GM18519 (cell line): ENCODE results near the gene MTERF4.

ENCODE experiments used
- ATAC-seq: cut with Tn5 transposase; IDR thresholded peaks from one replicate; pipeline ENCODE4 v1.9.1; 2021; ENCODE audit warnings: mild to moderate bottlenecking, moderate library complexity; ENCODE audit not compliant: unreplicated experiment, low FRiP score

Gene MTERF4

DNA sequence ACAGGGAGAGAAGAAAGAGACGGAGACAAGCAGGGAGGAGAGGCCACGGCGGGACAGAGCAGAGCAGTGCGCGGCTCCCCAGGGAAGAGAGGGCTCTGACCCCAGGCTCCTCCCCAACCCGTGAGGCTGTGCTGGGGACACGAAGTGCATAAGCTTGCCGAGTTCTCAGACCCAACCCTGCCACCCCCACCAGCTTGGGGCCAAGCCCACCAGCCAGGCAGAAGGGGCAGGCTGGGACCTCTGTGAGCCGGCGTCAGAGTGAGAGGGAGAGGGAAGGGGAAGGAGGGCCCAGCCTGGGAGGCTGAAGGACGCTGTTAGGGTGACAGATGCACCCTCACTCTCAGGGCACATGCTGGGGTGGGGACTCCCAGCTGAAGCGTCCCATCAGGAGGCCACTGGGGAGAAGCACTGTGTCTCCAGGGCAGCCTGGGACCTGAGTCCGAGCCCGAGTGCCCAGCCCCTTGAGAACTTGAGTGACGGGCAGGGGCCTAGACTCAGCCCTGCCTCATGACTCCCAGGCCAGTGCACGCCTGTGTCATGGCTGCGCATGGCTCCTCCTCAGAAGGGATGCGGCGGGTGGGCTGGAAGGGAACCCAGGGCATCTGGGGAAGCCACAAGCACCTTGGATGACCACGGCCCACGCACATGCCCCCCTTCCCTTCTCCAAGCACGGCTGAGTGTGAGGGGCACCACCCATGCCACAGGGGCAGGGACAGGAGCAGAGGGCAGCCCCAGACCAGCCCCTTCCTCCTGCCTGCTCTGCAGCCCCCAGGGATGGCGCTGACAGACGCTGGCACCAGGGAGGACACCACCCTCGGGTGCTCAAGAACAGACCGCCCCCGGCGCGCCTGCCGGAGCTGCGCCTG lies 31.0 kb downstream of the MTERF4 start:
- no peak for ATAC-seq

DNA sequence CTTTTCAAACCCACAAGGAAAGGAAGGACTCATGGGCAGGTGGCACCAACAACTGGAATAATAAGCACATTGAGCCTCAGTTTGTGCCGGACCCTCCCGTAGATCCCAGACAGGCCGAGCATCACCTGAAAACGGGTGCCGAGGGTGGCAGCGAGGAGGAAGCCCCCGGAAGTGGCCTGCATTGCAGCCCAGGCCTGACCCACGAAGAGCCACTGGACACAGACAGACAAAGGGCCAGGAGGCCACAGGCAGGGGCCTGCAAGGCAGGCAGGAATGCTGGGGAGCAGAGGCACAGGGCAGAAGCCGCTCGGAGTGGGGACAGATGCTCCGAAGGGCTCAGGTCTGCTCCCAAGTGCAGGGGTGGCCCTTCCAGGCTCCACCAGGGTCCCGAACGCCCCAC lies 31.7 kb downstream of the MTERF4 start:
- ATAC-seq, result no peak

DNA sequence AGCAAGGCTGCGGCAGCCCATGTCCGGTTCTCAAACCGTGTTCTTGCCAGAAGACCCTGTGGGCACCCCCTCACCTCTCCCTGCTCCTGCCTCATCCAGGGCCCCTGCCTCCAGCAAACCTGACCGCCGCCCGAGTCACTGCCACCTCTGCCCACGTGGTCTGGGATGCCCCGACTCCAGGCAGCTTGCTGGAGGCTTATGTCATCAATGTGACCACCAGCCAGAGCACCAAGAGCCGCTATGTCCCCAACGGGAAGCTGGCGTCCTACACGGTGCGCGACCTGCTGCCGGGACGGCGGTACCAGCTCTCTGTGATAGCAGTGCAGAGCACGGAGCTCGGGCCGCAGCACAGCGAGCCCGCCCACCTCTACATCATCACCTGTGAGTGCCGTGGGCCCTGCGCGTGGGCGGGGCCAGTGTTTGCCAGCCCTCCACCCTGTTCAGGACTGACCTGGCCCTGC lies 32.2 kb downstream of the MTERF4 start:
- ATAC-seq, result no peak

DNA sequence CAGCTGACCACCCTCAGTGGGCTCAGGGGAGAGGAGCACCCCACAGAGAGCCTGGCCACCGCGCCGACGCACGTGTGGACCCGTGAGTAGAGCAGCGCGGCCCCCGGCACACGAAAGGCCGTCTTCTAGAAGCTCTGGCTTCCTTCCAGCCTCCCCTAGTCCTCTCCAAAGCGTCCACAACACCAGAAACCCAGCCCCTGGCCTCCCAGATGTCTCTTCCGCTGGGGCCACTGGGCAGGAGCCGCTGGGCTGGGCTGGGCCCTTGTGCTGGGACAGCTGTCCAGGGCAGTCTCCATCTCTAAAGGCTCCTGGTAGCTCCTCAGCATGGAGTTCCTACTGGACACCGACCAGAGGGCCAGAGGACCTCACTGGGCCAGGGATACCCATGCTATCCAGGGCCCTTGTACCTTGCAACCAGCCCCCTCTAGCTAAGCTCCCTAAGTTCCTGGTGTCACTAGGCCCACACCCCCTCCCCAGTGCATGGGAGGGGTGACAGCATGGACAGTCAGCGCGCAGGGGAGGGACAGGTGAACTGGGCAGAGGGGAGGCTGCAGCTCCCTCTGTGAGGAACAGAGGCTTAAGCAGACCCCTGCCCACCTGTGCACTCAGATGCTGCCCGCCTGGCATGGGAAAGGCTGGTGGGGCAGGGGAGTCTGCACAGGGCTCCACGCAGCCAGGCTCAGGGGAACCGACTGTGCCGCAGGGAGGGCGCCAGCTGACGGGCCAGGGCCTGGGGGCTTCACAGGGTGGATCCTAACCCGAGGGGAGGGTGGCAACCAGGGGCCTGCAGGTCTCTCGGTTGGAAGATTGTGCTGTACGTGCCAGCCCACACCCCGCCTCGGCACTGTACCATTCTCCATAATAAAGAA lies 32.9 kb downstream of the MTERF4 start:
- no peak for ATAC-seq

DNA sequence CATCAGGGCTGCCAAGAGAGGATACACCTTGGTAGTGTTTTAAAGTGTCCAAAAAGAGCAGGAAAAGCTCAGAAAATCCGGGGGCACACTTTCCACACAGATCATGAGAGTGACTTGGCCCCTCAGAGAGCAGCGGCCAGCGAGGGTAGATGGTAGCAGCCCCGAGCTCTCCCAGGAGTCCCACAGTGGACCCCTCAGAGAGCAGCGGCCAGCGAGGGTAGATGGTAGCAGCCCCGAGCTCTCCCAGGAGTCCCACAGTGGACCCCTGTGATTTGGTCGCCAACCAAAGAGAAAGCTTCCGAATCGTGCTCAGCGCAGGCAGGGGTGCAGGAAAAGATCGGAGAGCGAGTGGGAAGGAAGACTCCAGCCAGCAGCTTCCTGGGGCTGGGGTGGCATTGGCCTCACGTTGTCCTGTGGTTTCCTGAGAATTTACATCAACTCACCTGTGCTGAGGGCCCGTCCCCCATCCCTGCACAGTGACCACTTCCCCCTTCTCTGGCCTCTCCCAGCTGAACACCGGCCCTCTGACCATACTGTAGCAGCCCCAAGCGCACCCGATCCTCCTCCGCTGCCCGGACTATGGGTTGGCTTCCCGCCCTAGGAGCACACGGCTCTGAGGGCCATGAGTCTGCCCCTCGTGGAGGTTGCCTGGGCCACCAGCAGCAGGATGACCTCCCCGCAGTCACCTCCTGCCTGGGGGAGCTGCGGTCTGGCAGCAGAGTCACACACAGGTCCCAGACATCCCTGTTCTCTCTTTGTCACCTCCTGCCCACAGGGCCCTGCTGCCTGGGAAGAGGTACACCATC lies 33.7 kb downstream of the MTERF4 start:
- ATAC-seq, result no peak

DNA sequence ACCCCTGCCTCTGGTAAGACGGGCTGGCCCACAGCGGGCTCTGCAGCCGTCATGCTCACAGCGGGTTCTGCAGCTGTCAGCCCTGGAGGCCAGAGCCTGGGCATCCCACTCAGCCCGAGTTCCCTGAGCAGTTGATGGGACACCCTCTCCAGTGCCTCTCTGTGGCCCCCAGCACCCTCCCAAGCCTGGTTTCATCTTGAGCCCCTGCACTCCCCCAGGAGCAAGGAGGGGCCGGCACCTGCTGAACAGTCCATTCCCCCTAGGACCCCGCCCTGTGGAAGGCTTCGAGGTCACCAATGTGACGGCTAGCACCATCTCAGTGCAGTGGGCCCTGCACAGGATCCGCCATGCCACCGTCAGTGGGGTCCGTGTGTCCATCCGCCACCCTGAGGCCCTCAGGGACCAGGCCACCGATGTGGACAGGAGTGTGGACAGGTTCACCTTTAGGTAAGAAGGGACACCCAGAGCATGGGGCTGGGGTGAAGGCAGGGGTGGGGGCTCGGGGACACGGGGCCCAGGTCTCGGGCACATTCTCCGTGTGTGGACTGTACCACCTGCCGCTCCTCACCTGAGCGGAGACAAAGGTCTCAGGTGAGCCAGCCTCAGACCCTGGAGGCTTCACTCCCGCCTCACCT lies 34.5 kb downstream of the MTERF4 start:
- no peak for ATAC-seq

DNA sequence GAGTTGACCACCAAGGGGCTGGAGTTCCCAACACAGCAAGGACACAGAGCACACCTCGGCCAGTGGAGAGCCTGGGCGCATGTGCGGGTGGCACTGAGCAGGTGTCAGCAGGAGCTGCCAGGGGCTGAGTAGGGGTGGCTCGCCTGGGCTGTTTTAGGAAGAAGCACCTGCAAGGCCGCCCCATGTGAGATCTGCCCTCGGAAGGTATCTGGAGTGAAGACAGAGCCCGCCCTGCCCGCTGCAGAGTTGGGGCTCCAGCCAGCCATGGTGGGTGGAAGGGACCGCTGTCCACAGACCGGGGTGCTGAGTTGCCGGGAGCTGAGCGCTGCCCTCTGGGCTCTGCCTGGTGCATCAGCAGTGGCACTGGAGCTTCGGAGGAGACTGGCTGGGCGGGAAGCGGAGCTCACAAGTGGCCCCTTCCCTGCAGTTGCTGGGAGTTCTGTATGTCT lies 35.2 kb downstream of the MTERF4 start:
- no peak for ATAC-seq

DNA sequence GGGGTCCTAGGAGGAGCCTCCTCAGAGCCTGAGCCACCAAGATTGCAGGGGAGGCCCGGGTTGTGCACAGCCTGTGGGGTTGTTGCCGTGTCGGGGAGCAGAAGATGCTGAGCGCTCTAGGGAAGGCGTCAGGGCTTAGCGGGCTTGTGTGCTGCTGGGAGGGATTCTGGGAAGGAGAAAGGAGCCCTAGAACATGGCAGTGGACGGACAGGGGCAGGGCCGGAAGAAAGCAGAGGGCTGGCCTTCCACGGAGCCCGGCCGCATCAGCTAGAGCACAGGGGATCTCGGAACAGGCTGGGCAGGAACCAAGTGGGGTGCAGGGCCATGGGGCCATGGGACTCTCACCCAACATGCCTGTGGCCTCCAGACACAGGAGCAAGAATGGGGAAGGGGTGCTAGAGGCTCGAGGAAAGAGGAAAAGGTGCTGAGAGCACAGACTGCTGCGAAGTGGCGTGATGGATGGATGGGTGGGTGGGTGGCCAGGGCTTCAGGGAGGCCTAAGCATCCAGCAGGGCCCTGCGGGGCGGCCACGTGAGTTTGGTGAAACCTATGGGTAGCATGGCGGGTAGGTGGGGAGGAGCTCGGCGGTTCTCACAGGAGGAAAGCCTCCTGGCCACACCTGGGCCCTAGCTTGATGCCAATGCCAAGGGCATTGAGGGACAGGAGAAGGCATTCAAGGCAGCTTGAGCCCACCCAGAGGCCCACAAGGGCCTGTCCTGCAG lies 35.8 kb downstream of the MTERF4 start:
- ATAC-seq, result no peak

DNA sequence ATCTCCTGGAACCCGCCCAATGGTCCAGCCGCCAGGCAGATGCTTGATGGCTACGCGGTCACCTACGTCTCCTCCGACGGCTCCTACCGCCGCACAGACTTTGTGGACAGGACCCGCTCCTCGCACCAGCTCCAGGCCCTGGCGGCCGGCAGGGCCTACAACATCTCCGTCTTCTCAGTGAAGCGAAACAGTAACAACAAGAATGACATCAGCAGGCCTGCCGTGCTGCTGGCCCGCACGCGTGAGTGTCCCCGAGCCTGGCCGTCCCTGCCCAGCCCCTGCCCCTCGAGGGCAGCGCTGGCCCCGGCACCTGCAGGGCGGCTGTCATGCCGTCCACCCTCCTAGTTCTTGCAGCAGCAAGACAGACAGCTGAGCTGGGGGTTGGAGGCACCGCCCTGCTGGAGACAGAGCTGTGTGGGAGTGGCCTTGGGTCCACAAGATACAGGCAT lies 36.7 kb downstream of the MTERF4 start:
- ATAC-seq, result no peak

DNA sequence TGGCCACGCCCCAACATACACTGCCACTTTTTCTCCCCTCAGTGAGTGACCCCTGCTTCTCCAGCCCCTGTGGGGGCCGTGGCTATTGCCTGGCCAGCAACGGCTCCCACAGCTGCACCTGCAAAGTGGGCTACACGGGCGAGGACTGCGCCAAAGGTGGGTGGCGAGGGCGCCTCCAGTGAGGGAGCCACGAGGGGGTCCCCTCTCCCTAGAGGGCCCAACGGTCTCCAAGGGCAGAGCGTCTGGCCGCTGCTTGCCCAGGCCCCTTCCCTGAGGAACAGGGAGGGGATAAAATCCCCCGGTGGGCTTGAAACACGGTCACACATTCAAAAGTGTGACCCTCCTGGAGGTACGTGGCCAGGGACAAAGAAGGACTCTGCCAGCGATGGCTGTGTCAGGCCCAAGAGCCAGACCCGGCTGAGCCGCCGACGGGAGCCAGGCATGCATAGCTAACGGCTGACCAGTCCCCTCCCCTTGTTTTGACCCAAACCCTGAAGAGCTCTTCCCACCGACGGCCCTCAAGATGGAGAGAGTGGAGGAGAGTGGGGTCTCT lies 37.2 kb downstream of the MTERF4 start:
- ATAC-seq, result no peak

DNA sequence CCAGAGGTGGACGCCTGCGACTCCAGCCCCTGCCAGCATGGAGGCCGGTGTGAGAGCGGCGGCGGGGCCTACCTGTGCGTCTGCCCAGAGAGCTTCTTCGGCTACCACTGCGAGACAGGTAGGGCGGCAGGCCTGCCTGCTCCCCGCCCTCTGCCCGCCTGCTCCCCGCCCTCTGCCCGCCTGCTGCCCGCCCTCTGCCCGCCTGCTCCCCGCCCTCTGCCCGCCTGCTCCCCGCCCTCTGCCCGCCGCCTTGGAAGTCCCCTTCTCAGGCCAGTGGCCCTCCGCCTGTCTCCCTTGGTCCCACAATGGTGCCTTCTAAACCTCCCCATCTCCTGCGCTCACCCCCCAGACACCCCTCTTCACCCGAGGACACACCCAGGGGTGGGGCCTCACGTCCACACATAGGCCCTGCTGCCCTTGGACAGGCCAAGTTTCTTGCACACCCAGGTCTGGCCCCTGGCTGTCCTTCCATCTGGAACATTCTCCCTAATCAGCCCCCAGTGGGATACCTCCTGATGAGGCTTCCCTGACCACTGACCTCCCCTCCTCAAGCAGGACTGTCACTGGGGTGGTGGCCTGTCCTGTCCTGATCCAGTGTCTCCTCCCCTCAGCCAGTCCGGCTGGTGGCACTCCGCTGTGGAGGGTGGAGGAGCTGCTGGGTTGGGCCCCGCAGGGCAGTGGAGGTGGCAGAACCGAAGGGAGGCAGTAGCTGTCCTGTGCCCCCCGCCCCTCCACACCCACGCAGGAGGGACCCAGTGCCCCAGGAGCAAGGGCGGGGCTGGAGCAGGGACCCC lies 37.9 kb downstream of the MTERF4 start:
- ATAC-seq, result no peak

DNA sequence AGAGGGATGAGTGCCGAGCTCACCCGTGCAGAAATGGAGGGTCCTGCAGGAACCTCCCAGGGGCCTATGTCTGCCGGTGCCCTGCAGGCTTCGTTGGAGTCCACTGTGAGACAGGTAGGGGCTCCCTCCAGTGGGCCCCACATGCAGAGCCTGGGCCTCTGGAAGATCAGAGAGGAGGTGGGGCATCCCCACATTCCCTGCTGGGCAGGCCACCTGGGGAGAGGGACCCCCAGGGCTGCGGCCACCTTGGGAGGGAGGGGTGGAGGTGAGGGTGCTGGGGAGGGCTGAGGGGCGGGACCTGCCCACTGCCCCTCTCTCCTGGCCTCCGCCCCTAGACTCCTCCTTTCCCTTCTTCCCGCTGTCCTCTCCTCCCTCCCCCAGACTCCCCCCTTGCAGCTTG lies 38.5 kb downstream of the MTERF4 start:
- ATAC-seq, result no peak

DNA sequence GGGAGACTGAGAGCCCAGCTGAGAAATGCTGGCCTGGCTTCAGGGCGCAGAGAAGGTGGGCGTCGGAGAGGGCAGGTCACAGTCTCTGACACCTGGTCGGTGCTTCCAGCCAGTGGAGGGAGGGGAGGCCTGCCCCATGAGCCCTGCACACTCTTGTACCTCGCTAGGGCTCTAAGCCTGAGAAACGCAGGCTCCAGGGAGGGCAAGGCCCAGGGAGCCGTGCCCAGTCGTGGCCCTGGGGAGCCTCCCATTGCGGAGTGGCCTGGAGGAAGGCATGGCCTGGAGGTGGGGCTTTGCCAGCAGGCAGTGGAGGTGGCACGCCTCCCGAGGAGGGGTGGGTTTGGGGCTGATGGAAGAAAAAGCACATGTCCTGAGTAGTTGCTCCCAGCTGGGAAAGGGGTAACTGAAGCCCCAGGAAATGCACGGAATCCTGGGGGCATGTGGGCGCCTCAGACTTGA lies 39.0 kb downstream of the MTERF4 start:
- ATAC-seq, result no peak

DNA sequence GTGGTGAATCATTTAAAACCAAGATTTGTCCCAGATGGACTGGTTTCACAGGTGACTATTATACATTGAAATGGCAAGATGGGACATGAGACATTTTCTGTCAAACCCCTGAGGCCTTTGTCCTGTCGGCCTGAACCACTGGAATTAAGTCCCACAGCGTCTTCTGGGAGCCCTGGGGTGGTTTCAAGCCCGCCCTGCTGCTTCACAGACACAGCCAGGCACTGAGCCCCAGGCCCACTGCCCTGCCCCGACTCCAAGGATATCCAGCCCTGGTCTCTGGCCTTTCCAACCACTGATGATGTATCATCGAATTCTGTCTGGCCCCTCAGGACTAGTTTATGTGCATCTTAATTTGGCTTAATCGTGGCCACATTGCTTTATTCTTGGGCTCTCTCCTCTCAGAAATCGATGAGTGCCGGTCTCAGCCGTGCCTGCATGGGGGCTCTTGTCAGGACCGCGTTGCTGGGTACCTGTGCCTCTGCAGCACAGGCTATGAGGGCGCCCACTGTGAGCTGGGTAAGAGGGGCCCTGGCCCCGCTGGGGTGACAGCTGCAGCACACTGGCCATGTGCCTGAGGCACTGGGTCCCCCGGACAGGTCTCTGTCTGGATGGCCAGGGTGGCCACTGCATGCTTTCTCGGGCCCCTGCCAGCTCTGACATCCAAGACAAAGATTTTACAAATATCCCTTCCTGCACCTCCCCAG lies 39.5 kb downstream of the MTERF4 start:
- ATAC-seq, result no peak

DNA sequence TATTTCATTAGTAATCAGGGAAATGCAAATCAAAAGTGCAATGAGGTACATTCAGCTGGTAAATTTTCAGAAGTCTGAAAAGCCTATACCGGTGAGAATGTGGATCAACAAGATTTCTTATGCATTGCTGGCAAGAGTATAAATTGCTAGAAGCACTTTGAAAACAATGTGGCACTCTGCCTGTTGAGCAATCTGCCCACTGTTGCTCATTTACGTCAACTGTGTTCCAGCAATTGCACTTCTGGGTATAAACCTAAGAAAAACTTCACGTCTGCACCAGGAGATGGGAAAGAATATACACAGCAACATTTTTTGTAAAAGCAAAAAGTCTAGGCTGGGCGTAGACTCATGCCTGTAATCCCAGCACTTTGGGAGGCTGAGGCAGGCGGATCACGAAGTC lies 40.8 kb downstream of the MTERF4 start:
- ATAC-seq, result no peak

DNA sequence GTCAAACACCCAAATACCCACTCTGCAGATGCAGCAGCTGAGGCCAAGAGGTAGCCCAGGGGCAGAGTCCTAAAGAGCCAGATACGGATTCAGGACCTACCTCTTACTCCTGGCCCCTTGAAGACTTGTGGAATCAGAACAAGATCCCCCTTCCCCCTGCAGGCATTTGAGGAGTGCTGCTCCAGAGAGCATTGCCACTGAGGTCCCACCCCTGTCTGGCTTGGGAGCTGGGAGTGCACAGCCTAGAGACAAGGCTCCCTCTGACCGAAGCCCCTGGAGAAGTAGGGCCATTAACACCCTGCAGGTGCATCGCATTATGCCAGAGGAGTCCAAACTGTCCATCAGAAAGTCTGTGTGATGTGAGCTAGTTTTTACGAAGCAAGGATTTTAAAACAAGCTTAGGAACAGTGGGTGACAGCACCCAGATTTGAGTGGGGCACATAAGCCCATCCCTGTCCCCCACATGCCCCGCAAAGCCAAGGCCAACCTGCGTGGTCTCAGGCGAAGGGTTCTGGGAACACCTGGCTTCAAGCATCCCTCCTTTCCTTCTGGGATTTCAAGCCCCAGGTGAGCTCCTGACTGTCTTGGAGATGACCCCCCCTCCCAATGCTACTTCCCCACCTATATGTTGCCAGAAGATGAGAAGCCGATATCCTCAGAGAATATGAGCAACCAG lies 48.4 kb downstream of the MTERF4 start:
- no peak for ATAC-seq

DNA sequence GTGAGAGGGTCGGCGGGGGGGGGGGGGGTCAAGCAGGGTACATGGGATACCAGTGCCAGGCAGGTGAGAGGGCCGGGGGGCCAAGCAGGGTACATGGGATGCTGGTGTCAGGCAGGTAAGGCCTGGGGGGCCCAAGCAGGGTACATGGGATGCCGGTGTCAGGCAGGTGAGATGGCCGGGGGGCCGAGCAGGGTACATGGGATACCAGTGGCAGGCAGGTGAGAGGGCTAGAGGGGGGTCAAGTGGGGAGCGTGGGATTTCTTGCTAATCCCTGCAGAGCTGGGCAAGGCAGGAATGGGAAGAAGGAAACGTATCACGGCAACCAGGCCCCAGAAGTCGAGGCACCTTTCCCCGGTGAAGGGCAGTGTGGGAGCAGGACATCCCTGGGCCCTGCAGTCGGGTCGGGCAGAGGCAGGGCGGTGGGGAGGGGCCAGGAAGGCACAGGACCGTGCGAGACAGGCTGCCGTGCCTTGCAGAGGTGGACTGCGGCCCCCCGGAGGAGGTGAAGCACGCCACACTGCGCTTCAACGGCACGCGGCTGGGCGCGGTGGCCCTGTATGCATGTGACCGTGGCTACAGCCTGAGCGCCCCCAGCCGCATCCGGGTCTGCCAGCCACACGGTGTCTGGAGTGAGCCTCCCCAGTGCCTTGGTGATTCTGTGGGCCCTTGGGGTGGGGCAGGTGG lies 49.3 kb downstream of the MTERF4 start:
- ATAC-seq, result no peak
